ENCODE measurements around the gene TANGO2. TPM values are rescaled to one million over a fixed set of nuclear protein-coding genes. Genes with fewer than 3 reads are reported as not detected.
A peak's percentile ranks its signal among the peaks of the same experiment; 100 is the strongest.

The TANGO2 gene
- total and polyA plus RNA-seq, 7 donors = 20.6 to 73.3 (median 34.9) TPM

DNA sequence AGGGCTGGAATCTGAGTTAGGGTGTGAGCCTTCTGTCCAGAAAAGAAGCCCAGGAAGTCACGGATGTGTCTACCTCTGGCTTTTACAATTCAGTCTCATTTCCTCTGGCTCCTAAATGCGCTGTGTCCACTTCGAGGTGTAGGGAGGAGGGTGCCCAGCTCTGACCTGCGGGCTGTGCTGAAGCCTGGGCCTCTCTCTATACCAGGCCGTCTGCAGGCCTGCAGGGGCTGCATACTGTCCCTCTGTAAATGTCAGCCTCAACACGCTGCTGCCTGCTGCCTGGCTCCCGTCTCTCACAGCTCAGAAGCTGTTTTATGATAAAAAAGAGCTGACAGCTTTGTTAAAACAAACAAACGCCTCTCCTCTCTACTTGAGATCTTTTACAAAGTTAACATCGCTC lies 18.8 kb upstream of the TANGO2 start:
- WGBS, 3 donors = 70 to 83% (median 71%) methylated on average over 9 of the region's 9 CpGs
- H3K27me3 ChIP-seq (ENCODE audit: insufficient read depth in 3 of 3, low read length in 2 of 3) = no peaks in the 10 kb centered on the region
- DNase-seq (peak; percentile 6 to 19), ATAC-seq (no peak)
- H3K4me3 ChIP-seq = no peak overlapping the region
- TF ChIP-seq, protein P1, sequence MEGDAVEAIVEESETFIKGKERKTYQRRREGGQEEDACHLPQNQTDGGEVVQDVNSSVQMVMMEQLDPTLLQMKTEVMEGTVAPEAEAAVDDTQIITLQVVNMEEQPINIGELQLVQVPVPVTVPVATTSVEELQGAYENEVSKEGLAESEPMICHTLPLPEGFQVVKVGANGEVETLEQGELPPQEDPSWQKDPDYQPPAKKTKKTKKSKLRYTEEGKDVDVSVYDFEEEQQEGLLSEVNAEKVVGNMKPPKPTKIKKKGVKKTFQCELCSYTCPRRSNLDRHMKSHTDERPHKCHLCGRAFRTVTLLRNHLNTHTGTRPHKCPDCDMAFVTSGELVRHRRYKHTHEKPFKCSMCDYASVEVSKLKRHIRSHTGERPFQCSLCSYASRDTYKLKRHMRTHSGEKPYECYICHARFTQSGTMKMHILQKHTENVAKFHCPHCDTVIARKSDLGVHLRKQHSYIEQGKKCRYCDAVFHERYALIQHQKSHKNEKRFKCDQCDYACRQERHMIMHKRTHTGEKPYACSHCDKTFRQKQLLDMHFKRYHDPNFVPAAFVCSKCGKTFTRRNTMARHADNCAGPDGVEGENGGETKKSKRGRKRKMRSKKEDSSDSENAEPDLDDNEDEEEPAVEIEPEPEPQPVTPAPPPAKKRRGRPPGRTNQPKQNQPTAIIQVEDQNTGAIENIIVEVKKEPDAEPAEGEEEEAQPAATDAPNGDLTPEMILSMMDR (IDR thresholded peaks at IDR 0.05) = no peak
- H3K4me1 ChIP-seq = peaks cover 17% of the 10 kb centered on the region
- H3K36me3 ChIP-seq (ENCODE audit: insufficient read depth in 1 of 2, low read depth in 1 of 2) = no peaks in the 10 kb centered on the region
- intact Hi-C loops (cut with DNase I) = no loop called here
- no peak overlapping the region for H3K27ac ChIP-seq
- H3K9me3 ChIP-seq = no peaks in the 10 kb centered on the region

DNA sequence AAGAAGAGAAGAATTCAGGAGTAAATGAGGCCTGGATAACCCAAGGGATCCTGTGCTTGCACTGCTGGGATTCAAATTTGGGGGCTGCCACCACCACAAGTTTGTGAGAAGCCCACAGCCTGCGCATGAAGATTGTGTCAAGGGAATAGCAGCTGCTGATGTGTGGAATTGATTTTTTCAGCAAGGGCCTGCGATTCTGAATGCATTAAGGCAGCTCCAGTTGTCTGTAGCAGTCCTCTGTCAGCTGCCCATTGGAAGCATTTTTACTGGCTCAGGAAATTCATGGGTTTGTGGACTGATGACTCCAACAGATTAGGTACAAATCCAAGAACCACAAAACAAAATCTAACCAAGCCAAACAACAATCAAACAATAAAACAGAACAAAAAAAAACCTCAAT lies 18.3 kb upstream of the TANGO2 start:
- intact Hi-C loops (cut with DNase I) = no loop called here
- H3K36me3 ChIP-seq (ENCODE audit: insufficient read depth in 1 of 2, low read depth in 1 of 2) = no peaks in the 10 kb centered on the region
- no peak overlapping the region for H3K27ac ChIP-seq
- TF ChIP-seq, protein P1 (IDR thresholded peaks at IDR 0.05) = no peak
- peaks cover 17% of the 10 kb centered on the region for H3K4me1 ChIP-seq
- no peaks in the 10 kb centered on the region for H3K9me3 ChIP-seq
- 59 to 66% (median 60%) methylated on average over 2 of the region's 2 CpGs for WGBS, 3 donors
- no peak for ATAC-seq
- no peak overlapping the region for H3K4me3 ChIP-seq
- H3K27me3 ChIP-seq (ENCODE audit: insufficient read depth in 3 of 3, low read length in 2 of 3) = no peaks in the 10 kb centered on the region
- DNase-seq = peak in 1 of 2 donors; percentile 19

DNA sequence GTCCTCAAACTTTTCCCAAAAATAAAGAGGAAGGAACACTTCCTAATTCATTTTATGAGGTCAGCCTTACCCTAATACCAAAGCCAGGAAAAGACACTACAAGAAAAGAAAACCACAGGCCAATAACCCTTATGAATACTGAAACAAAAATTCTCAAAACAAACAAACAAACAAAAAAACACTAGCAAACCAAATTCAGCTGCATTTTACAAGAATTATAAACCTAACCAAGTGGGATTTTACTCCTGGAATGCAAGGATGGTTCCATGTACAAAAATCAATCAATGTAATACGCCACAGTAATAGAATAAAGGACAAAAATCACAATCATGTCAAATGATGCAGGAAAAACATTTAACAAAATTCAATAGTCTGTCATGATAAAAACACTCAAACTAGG lies 17.6 kb upstream of the TANGO2 start:
- no peak for ATAC-seq
- H3K9me3 ChIP-seq = no peaks in the 10 kb centered on the region

GRCh38 chr22:20004464-20004863 lies 16.4 kb upstream of the TANGO2 start:
- intact Hi-C loops (cut with DNase I) = no loop called here
- ATAC-seq = no peak
- Histone ChIP-seq H3K4me1 (peaks cover 1% of the 10 kb centered on the region), H3K27ac (no peak overlapping the region), H3K9me3 (no peaks in the 10 kb centered on the region), H3K27me3 (ENCODE audit: insufficient read depth in 3 of 3, low read length in 2 of 3) (no peaks in the 10 kb centered on the region), H3K36me3 (ENCODE audit: insufficient read depth in 1 of 2, low read depth in 1 of 2) (no peaks in the 10 kb centered on the region), H3K4me3 (no peak overlapping the region)
- TF ChIP-seq, protein P1 (IDR thresholded peaks at IDR 0.05) = no peak
- WGBS, 3 donors = 96 to 98% (median 98%) methylated on average over 3 of the region's 3 CpGs
- DNase-seq = no peak

More for the DNA sequence above, 17.6 kb upstream of the TANGO2 start:
- WGBS, 3 donors = 97 to 99% (median 98%) methylated on average over 1 of the region's 1 CpG
- Histone ChIP-seq H3K27ac (no peak overlapping the region), H3K4me1 (peaks cover 13% of the 10 kb centered on the region), H3K36me3 (ENCODE audit: insufficient read depth in 1 of 2, low read depth in 1 of 2) (no peaks in the 10 kb centered on the region), H3K4me3 (no peak overlapping the region), H3K27me3 (ENCODE audit: insufficient read depth in 3 of 3, low read length in 2 of 3) (no peaks in the 10 kb centered on the region)
- intact Hi-C loops (cut with DNase I) = no loop called here
- no peak for DNase-seq
- TF ChIP-seq, protein P1 (IDR thresholded peaks at IDR 0.05) = no peak
